ENCODE results near the gene COL1A2. TPM values are rescaled to one million over a fixed set of nuclear protein-coding genes. Genes with fewer than 3 reads are reported as not detected.

The COL1A2 gene
- total RNA-seq, 1 experiment from 2014 or later: not detected

GRCh38 chr7:94400643-94401427 is 6.1 kb downstream of the COL1A2 start:
- DNase-seq (ENCODE audit: low read depth): no peak
- in situ Hi-C loops (cut with HindIII; ENCODE audit: low pct_unique_long_range_greater_than_20kb, low sequenced_read_pairs): no loop called here

- in situ Hi-C loops (cut with HindIII; ENCODE audit: low pct_unique_long_range_greater_than_20kb, low sequenced_read_pairs): no loop called here
- DNase-seq (ENCODE audit: low read depth): no peak
These were observed 6.7 kb downstream of the COL1A2 start for GRCh38 chr7:94401428-94401814.

- in situ Hi-C loops (cut with HindIII; ENCODE audit: low pct_unique_long_range_greater_than_20kb, low sequenced_read_pairs): no loop called here
- DNase-seq (ENCODE audit: low read depth): no peak
These were observed 8.9 kb downstream of the COL1A2 start for GRCh38 chr7:94403546-94403945.

GRCh38 chr7:94405506-94405905 is 10.8 kb downstream of the COL1A2 start:
- in situ Hi-C loops (cut with HindIII; ENCODE audit: low pct_unique_long_range_greater_than_20kb, low sequenced_read_pairs): no loop called here
- no peak for DNase-seq (ENCODE audit: low read depth)

- in situ Hi-C loops (cut with HindIII; ENCODE audit: low pct_unique_long_range_greater_than_20kb, low sequenced_read_pairs): no loop called here
- no peak for DNase-seq (ENCODE audit: low read depth)
These were observed 12.0 kb downstream of the COL1A2 start for GRCh38 chr7:94406696-94407095.

GRCh38 chr7:94409200-94409948 is 14.7 kb downstream of the COL1A2 start:
- in situ Hi-C loops (cut with HindIII; ENCODE audit: low pct_unique_long_range_greater_than_20kb, low sequenced_read_pairs): no loop called here
- no peak for DNase-seq (ENCODE audit: low read depth)

- DNase-seq (ENCODE audit: low read depth): no peak
- in situ Hi-C loops (cut with HindIII; ENCODE audit: low pct_unique_long_range_greater_than_20kb, low sequenced_read_pairs): no loop called here
These were observed 15.9 kb downstream of the COL1A2 start for GRCh38 chr7:94410413-94411187.

GRCh38 chr7:94411188-94411466 is 16.4 kb downstream of the COL1A2 start:
- no peak for DNase-seq (ENCODE audit: low read depth)
- in situ Hi-C loops (cut with HindIII; ENCODE audit: low pct_unique_long_range_greater_than_20kb, low sequenced_read_pairs): no loop called here

- DNase-seq (ENCODE audit: low read depth): no peak
- in situ Hi-C loops (cut with HindIII; ENCODE audit: low pct_unique_long_range_greater_than_20kb, low sequenced_read_pairs): no loop called here
These were observed 18.1 kb downstream of the COL1A2 start for GRCh38 chr7:94412762-94413322.

GRCh38 chr7:94414481-94414880 is 19.8 kb downstream of the COL1A2 start:
- in situ Hi-C loops (cut with HindIII; ENCODE audit: low pct_unique_long_range_greater_than_20kb, low sequenced_read_pairs): no loop called here

GRCh38 chr7:94414980-94415379 is 20.3 kb downstream of the COL1A2 start:
- in situ Hi-C loops (cut with HindIII; ENCODE audit: low pct_unique_long_range_greater_than_20kb, low sequenced_read_pairs): no loop called here
- DNase-seq (ENCODE audit: low read depth): no peak

More at GRCh38 chr7:94414481-94414880, 19.8 kb downstream of the COL1A2 start:
- DNase-seq (ENCODE audit: low read depth): no peak

GRCh38 chr7:94417306-94417705 is 22.6 kb downstream of the COL1A2 start:
- no peak for DNase-seq (ENCODE audit: low read depth)
- in situ Hi-C loops (cut with HindIII; ENCODE audit: low pct_unique_long_range_greater_than_20kb, low sequenced_read_pairs): no loop called here

- no peak for DNase-seq (ENCODE audit: low read depth)
- in situ Hi-C loops (cut with HindIII; ENCODE audit: low pct_unique_long_range_greater_than_20kb, low sequenced_read_pairs): no loop called here
These were observed 23.2 kb downstream of the COL1A2 start for GRCh38 chr7:94417901-94418300.

GRCh38 chr7:94418851-94419250 is 24.2 kb downstream of the COL1A2 start:
- in situ Hi-C loops (cut with HindIII; ENCODE audit: low pct_unique_long_range_greater_than_20kb, low sequenced_read_pairs): no loop called here
- DNase-seq (ENCODE audit: low read depth): no peak

GRCh38 chr7:94420328-94420727 is 25.6 kb downstream of the COL1A2 start:
- DNase-seq (ENCODE audit: low read depth): no peak
- in situ Hi-C loops (cut with HindIII; ENCODE audit: low pct_unique_long_range_greater_than_20kb, low sequenced_read_pairs): no loop called here

GRCh38 chr7:94421681-94422080 is 27.0 kb downstream of the COL1A2 start:
- in situ Hi-C loops (cut with HindIII; ENCODE audit: low pct_unique_long_range_greater_than_20kb, low sequenced_read_pairs): no loop called here
- DNase-seq (ENCODE audit: low read depth): no peak

- no peak for DNase-seq (ENCODE audit: low read depth)
- in situ Hi-C loops (cut with HindIII; ENCODE audit: low pct_unique_long_range_greater_than_20kb, low sequenced_read_pairs): no loop called here
These were observed 27.4 kb downstream of the COL1A2 start for GRCh38 chr7:94422136-94422535.

GRCh38 chr7:94422827-94423460 is 28.2 kb downstream of the COL1A2 start:
- DNase-seq (ENCODE audit: low read depth): no peak

More at GRCh38 chr7:94422827-94423460, 28.2 kb downstream of the COL1A2 start:
- in situ Hi-C loops (cut with HindIII; ENCODE audit: low pct_unique_long_range_greater_than_20kb, low sequenced_read_pairs): no loop called here

Measured in Caki2 (cell line).